ENCODE results near the gene OR1A2.

- TF ChIP-seq CBX5 (IDR thresholded peaks at IDR 0.05; ENCODE audit: low read depth) (no peak), EZH2 (IDR thresholded peaks at IDR 0.05; ENCODE audit: borderline replicate concordance, control insufficient read depth, low read depth, low read length) (no peak), KDM1A (IDR thresholded peaks at IDR 0.05; ENCODE audit: borderline replicate concordance) (no peak), CTCF (IDR thresholded peaks at IDR 0.05 in 2 of 3, conservative IDR thresholded peaks at IDR 0.05 in 1 of 3; ENCODE audit: control insufficient read depth in 2 of 3, extremely low read depth in 1 of 3, insufficient read depth in 1 of 3, low read depth in 3 of 3, low read length in 3 of 3) (no peak), CEBPZ (IDR thresholded peaks at IDR 0.05; ENCODE audit: low read depth, low read length) (no peak), SMC3 (IDR thresholded peaks at IDR 0.05; ENCODE audit: borderline replicate concordance, low read length) (no peak), EP300 (IDR thresholded peaks at IDR 0.05; ENCODE audit: borderline replicate concordance in 1 of 2, control insufficient read depth in 1 of 2, low read depth in 2 of 2, low read length in 2 of 2) (no peak), POLR2AphosphoS5 (IDR thresholded peaks at IDR 0.05; ENCODE audit: low read length) (no peak), SREBF2 (IDR thresholded peaks at IDR 0.05; ENCODE audit: low read length) (no peak)
- TF ChIP-seq, protein P1, sequence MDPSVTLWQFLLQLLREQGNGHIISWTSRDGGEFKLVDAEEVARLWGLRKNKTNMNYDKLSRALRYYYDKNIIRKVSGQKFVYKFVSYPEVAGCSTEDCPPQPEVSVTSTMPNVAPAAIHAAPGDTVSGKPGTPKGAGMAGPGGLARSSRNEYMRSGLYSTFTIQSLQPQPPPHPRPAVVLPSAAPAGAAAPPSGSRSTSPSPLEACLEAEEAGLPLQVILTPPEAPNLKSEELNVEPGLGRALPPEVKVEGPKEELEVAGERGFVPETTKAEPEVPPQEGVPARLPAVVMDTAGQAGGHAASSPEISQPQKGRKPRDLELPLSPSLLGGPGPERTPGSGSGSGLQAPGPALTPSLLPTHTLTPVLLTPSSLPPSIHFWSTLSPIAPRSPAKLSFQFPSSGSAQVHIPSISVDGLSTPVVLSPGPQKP (IDR thresholded peaks at IDR 0.05; ENCODE audit: low read depth, low read length): no peak
These were observed 40.1 kb upstream of the OR1A2 start for GRCh38 chr17:3157218-3157617.
